DMS114 treated with DMSO at 0.1 percent for 48 hours (cell line): ENCODE measurements around the gene CLMN.

Experiments used
- DNase-seq: peaks from one replicate; lab custom pipeline; 2025; ENCODE audit not compliant: unreplicated experiment; lab: John Stamatoyannopoulos, UW

Gene CLMN

GRCh38 chr14:95319312-95320077, at the start of gene CLMN:
TSS of gene CLMN (minus strand) at chr14:95319908. CDS start at chr14:95319792, 116 bp downstream.
- DNase-seq, result no peak

GRCh38 chr14:95365401-95365800, 45.7 kb upstream of the CLMN start:
- DNase-seq, result no peak

- no peak for DNase-seq
Measured at GRCh38 chr14:95364481-95365209, 44.9 kb upstream of the CLMN start.

- DNase-seq, result no peak
Measured at GRCh38 chr14:95363468-95363954, 43.8 kb upstream of the CLMN start.

- no peak for DNase-seq
Measured at GRCh38 chr14:95362138-95362494, 42.4 kb upstream of the CLMN start.

GRCh38 chr14:95361373-95362137, 41.8 kb upstream of the CLMN start:
- DNase-seq, result no peak

- no peak for DNase-seq
Measured at GRCh38 chr14:95360828-95361227, 41.1 kb upstream of the CLMN start.

GRCh38 chr14:95359994-95360826, 40.5 kb upstream of the CLMN start:
- no peak for DNase-seq

GRCh38 chr14:95356245-95356869, 36.6 kb upstream of the CLMN start:
- DNase-seq, result no peak

- DNase-seq, result no peak
Measured at GRCh38 chr14:95355422-95355821, 35.7 kb upstream of the CLMN start.

- no peak for DNase-seq
Measured at GRCh38 chr14:95354834-95355233, 35.1 kb upstream of the CLMN start.

- DNase-seq, result no peak
Measured at GRCh38 chr14:95353664-95354063, 34.0 kb upstream of the CLMN start.

GRCh38 chr14:95353007-95353406, 33.3 kb upstream of the CLMN start:
- DNase-seq, result no peak

- no peak for DNase-seq
Measured at GRCh38 chr14:95352481-95352880, 32.8 kb upstream of the CLMN start.

GRCh38 chr14:95349241-95349640, 29.5 kb upstream of the CLMN start:
- no peak for DNase-seq

GRCh38 chr14:95348395-95349080, 28.8 kb upstream of the CLMN start:
- no peak for DNase-seq

- no peak for DNase-seq
Measured at GRCh38 chr14:95346820-95347219, 27.1 kb upstream of the CLMN start.

GRCh38 chr14:95346266-95346665, 26.6 kb upstream of the CLMN start:
- DNase-seq, result no peak

- no peak for DNase-seq
Measured at GRCh38 chr14:95345032-95345431, 25.3 kb upstream of the CLMN start.

GRCh38 chr14:95344536-95344935, 24.8 kb upstream of the CLMN start:
- no peak for DNase-seq
